Stimulated activated CD4-positive, alpha-beta T cell treated with anti-CD3 and anti-CD28 coated beads, Interleukin-12 subunit alpha, Interleukin-12 subunit beta, amount 100 ng/mL, for 4 hours (primary cell): Measurements from ENCODE around the gene HMX3.
"Not testable (repeated sequence)": the region's sequence is repeated elsewhere in the genome, so short reads cannot be mapped to it uniquely, and the experiment has no call there.

ENCODE experiments used
- DNase-seq: peaks from one replicate; pipeline ENCODE4 v3.0.0-alpha.2; 2020

Gene HMX3

DNA sequence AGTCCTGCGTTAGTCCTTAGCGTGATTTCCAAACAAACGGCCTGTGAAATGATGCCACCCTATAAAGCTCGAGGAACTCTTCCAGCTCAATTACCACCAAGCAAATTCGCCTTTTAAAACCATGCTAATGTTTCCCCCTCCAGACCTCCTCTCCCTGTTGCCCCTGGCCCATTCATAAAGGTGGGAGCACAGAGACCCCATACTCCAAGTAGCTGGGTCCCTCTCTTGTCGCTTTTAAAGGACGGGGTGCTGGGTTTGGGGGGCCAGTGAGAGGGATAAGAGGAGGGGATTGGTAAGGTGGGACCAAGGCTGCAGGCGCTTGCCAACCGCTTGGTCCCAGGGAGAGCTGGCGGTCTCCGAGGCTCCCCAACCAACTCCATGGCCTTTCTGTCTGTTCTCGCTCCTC, 13.4 kb downstream of the HMX3 start:
- no peak for DNase-seq

DNA sequence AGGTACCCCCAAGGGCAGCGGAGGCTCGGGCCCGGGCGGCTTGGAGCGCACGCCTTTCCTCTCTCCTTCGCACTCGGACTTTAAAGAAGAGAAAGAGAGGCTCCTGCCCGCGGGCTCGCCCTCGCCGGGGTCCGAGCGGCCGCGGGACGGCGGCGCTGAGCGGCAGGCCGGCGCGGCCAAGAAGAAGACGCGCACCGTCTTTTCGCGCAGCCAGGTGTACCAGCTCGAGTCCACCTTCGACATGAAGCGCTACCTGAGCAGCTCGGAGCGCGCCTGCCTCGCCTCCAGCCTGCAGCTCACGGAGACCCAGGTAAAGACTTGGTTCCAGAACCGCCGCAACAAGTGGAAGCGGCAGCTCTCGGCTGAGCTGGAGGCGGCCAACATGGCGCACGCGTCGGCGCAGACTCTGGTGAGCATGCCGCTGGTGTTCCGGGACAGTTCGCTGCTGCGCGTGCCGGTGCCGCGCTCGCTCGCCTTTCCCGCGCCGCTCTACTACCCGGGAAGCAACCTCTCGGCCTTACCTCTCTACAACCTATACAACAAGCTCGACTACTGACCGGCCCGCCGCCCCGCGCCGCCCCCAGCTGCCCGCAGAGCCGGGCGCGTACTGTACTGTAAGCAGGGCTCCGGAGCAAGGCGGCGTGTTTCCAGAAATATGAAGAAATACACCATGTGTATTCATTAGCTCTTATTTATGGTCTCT, 13.9 kb downstream of the HMX3 start:
- no peak for DNase-seq

DNA sequence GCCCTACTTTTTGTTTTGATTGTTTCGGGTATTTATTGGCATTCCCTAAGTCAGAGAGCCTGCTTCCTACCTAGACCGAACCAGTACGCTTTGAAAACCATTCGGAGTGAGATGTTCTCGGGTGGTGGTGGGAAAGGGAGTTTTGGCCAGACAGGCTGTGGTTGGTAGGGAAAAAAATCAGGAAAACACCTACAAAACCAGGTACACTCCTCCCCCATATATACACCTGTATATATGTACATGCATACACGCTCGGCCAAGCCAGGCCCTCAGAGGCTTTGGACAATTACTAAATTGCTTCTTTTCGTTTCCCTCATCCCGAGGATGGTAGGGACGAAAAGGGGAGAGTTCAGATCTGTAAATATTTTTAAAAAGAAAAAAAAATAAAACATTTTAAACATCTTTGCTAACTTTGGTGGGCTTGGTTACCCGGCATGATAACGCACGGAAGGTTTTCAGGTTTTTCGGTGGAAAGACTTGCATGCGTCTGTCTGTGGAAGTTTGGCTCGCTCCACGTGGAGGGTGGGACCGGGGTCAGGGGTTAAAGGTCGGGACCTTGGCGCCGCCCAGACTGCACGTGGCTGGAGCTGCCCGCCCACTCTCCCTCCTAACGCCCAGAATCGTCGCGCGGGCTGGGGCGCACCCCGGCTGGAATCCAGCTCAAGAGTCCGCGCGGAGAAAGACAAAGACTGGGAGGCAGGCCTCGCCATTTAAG, 14.7 kb downstream of the HMX3 start:
- no peak for DNase-seq

DNA sequence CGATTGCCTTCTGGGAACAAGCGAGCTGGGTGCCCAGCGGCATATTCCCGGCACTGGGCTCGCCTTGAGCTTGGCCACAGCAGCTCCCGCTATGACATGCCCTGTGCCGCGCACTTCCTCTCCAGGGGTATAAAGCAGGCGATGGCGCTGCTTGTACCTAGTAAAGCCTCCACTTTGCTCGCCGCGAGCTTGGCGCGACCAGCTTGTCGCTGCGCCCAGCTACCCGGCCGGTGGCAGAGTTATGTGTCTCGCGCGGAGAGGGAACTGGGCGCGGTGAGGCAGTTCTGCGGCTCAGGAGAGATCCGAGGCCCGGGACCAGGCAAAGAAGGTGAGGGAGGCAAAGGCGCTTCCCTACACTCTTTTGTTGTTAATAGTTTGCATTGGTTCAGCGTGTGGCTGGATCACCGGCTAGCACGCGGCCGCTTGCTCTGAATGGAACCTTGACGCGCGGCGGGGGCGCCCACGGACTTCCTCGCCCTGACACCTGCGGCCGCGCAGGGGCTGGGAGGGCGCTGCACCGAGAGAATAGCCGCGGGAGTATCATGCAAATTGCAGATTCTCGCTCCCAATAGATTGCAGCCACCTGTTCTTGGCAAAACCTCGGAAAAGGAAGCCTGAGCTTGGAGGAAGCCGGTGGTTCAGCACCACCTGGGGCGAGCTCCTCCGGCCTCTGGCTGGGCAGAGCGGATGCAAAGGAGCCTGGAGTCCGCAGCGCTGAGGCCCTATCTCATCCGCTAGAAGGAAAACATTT, 15.4 kb downstream of the HMX3 start:
- no peak for DNase-seq

- no peak for DNase-seq
These were observed 16.0 kb downstream of the HMX3 start for GRCh38 chr10:123151737-123152135.

DNA sequence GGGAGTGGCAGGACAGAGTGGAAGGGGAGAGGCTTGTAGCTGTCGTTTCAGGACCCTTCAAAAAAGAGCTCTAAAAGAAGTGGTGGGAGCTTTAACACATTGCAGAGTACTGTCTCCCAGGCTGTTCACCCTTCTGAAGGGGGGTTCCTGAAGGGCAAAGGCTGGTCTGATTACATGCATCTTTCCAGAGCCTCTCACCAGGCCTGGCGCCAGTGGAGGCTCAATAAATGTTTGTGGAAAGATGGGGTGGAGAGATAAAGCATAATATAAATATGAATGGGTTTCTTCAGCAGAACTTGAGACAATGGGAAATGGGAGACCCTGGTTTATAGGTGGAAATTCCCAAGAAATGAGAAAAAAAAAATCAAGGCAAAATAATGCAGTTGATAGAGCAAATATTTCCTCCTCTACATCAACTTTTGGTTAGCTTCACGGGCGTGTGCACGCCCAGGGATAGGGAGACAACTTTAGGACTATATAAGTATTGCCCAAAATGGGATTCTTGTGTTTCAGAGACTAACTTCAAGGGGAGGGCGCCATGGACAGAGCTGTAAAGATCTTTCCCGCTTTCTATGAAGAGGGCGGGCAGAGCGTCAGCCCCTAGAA, 17.8 kb downstream of the HMX3 start:
- DNase-seq, result no peak

GRCh38 chr10:123154092-123154710, 18.4 kb downstream of the HMX3 start, which contains the start of gene BUB3:
BUB3 (plus strand) TSS chr10:123154402; CDS start chr10:123154918, 516 bp downstream.
- DNase-seq, result peak; percentile 90

DNA sequence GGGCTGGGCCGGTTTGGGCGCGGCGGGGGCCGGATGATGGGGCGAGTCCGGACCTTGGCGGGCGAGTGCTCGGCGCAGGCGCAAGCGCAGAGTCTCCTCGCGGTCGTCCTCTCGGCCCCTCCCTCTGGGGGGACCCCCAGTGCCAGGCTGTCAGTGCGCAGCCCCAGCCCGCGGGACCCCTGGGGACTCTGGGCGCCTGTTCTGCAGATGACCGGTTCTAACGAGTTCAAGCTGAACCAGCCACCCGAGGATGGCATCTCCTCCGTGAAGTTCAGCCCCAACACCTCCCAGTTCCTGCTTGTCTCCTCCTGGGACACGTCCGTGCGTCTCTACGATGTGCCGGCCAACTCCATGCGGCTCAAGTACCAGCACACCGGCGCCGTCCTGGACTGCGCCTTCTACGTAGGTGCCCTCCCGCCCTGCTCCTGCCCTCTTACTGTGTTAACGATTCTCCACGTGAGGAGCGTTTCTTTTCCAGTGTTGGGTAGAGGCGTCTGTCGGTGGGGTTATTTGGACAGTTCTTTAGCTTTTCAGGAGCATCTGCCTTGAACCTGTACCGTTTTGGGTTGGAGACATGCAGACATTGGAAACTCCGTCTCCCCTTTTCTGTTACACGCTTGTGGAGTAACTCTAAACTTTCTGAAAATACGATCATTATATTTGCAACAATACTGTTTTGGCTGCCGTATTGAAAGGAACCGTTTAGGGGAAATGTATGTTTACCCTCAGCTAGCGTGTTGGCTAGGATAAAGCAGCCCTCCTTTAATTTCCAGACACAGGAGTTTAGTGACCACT, 19.1 kb downstream of the HMX3 start:
- DNase-seq, result no peak

DNA sequence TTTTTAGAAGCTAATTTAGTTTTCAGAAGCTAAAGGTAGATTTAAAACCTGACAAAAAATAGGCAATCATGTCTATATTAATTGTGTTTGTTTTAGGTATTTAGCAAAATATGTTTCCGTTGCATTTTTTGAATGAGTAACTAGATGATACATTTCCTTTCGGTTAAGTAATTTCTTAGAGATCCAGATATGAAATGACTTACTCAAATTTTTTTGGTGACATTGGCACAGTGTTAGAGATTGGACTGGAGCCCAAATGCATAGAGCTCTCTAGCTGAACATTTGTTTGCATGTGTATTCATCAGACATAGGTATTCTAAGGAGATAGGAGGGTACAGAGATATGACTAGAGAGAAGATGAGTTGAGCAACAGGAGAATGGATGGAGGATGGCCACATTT, 20.3 kb downstream of the HMX3 start:
- no peak for DNase-seq

GRCh38 chr10:123157210-123157609, 21.4 kb downstream of the HMX3 start:
- no peak for DNase-seq

DNA sequence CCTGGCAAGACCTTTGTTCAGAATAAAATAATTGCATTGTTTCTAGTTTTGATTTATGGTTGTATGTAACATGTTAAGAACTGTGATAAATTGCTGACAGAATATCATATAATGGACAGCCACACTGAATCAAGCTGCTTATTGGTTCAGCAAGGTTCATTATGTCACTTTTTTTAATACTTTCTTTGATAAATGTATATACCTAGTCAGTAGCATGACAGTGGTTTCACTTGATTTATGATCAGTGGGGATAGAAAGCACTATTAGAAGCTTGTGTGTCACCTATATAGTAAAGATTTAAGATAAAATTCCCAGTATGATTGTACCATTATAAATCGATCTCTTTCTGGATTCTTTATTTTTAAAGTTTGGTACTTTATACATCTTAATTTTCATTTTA, 22.9 kb downstream of the HMX3 start:
- DNase-seq, result no peak

DNA sequence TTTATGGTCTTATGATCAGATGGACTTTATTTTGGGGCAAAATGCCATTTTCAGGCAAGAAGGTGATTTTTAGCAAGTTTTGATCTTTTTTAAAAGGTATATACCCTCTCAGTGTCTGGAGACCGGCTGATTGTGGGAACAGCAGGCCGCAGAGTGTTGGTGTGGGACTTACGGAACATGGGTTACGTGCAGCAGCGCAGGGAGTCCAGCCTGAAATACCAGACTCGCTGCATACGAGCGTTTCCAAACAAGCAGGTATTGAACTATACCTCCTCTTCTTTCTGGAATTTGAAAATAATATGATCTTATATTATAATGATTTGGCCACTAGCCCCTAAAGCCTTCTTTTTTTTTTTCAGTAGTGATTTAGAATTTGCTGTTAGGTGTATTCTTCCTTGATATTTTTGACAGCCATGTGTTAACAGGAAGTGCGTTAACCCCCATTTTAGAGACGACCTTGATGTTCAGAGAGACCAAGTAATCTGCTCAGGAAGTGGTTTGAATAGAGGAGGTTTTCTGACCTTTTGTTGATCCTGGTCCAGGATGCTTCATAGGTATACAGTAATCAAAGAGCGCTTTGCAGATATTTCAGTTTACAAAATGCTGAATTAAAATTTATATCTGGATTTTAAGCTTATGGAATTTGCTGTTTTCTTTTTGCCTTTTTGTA, 24.7 kb downstream of the HMX3 start:
- no peak for DNase-seq

- no peak for DNase-seq
These were observed 28.5 kb downstream of the HMX3 start for GRCh38 chr10:123164319-123164718.

- no peak for DNase-seq
These were observed 29.8 kb downstream of the HMX3 start for GRCh38 chr10:123165445-123166072.

DNA sequence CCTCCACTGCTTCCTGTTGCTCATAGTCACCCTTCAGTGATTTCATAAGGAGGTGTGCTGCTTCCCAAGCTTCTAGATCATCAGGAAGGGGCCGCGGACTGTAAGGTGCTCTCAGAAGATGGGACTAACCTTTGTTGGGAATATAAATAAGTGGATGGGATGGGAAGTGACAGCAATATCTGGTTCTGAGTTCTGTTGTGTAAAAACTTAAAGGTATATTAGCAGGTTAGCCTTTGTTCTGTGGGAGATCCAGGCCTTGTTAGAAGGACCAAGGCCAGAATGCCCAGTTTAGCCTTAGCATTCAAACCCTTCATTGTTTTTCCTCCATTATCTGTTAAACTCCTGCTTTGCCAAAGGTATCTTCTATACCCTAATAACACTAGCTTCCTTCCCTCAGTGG, 30.8 kb downstream of the HMX3 start:
- no peak for DNase-seq

GRCh38 chr10:123170961-123171360, 35.2 kb downstream of the HMX3 start:
- no peak for DNase-seq

DNA sequence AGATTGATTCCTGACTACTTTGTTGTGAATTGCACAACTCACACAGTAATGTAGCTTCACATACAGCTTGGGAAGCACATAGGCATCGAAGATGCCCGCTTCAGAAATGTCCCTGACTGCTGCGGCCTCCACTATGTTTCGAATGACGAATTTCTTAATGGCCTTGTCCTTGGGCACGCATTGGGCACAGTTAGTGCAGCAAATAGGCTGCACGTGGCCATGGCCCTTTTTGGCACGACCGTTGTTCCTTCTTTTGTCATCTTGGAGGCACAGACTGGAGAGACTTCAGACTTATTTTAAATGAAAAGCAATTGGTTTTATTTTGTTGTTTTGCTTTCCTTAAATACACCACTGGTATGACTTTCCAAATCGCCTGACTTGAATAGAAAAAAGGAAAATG, 35.8 kb downstream of the HMX3 start:
- not testable (repeated sequence) for DNase-seq

- no peak for DNase-seq
These were observed 39.9 kb downstream of the HMX3 start for GRCh38 chr10:123175389-123176387.

GRCh38 chr10:123178390-123178789, 42.6 kb downstream of the HMX3 start:
- DNase-seq, result not testable (repeated sequence)
